ENCODE results near the gene OXNAD1. TPM values are rescaled to one million over a fixed set of nuclear protein-coding genes. Genes with fewer than 3 reads are reported as not detected.

Gene OXNAD1
- total and polyA plus RNA-seq, 2 experiments from 2014 or later = 14.4 to 21.1 TPM

- H4K20me1 ChIP-seq (ENCODE audit: insufficient read depth, poor library complexity, severe bottlenecking) = no peaks in the 10 kb centered on the region
- H3K27me3 ChIP-seq = no peaks in the 10 kb centered on the region
- no peak for DNase-seq (ENCODE audit: low spot score)
- TF ChIP-seq EZH2 (IDR thresholded peaks at IDR 0.05; ENCODE audit: borderline replicate concordance) (no peak), CTCF (IDR thresholded peaks at IDR 0.05; ENCODE audit: poor library complexity) (no peak), EZH2phosphoT487 (IDR thresholded peaks at IDR 0.05; ENCODE audit: low read depth, severe bottlenecking, unreplicated experiment) (no peak)
- H3K4me1 ChIP-seq (ENCODE audit: insufficient read depth) = peaks cover 8% of the 10 kb centered on the region
- H3K79me2 ChIP-seq = no peaks in the 10 kb centered on the region
- no peaks in the 10 kb centered on the region for H3K36me3 ChIP-seq (replicated peaks; ENCODE audit: insufficient read depth, low read depth)
- no peaks in the 10 kb centered on the region for H3K9me2 ChIP-seq (replicated peaks; ENCODE audit: insufficient read depth)
- 86% methylated on average over 4 of the region's 4 CpGs for WGBS (ENCODE audit: low lambda C conversion rate, missing lambda C conversion rate)
- H3K4me3 ChIP-seq = no peak overlapping the region
- H3K27ac ChIP-seq = no peak overlapping the region
- no peak overlapping the region for H2AFZ ChIP-seq
- no peaks in the 10 kb centered on the region for H3K9me3 ChIP-seq (ENCODE audit: low read depth)
- no peak overlapping the region for H3K4me2 ChIP-seq
These were observed 28.9 kb upstream of the OXNAD1 start for GRCh38 chr3:16236030-16236639.

GRCh38 chr3:16236856-16237393 lies 28.1 kb upstream of the OXNAD1 start:
- Histone ChIP-seq H3K4me2 (no peak overlapping the region), H4K20me1 (ENCODE audit: insufficient read depth, poor library complexity, severe bottlenecking) (no peaks in the 10 kb centered on the region), H2AFZ (no peak overlapping the region), H3K4me3 (no peak overlapping the region), H3K27ac (no peak overlapping the region), H3K4me1 (ENCODE audit: insufficient read depth) (peaks cover 8% of the 10 kb centered on the region), H3K36me3 (replicated peaks; ENCODE audit: insufficient read depth, low read depth) (no peaks in the 10 kb centered on the region), H3K27me3 (no peaks in the 10 kb centered on the region), H3K9me3 (ENCODE audit: low read depth) (no peaks in the 10 kb centered on the region), H3K79me2 (no peaks in the 10 kb centered on the region), H3K9me2 (replicated peaks; ENCODE audit: insufficient read depth) (no peaks in the 10 kb centered on the region)
- no peak for DNase-seq (ENCODE audit: low spot score)
- WGBS (ENCODE audit: low lambda C conversion rate, missing lambda C conversion rate) = 69% methylated on average over 3 of the region's 3 CpGs
- no peak for TF ChIP-seq EZH2 (IDR thresholded peaks at IDR 0.05; ENCODE audit: borderline replicate concordance)
- no peak for TF ChIP-seq CTCF (IDR thresholded peaks at IDR 0.05; ENCODE audit: poor library complexity)
- no peak for TF ChIP-seq EZH2phosphoT487 (IDR thresholded peaks at IDR 0.05; ENCODE audit: low read depth, severe bottlenecking, unreplicated experiment)

- TF ChIP-seq CTCF (IDR thresholded peaks at IDR 0.05; ENCODE audit: poor library complexity) (no peak), EZH2 (IDR thresholded peaks at IDR 0.05; ENCODE audit: borderline replicate concordance) (no peak), EZH2phosphoT487 (IDR thresholded peaks at IDR 0.05; ENCODE audit: low read depth, severe bottlenecking, unreplicated experiment) (no peak)
- Histone ChIP-seq H3K4me3 (no peak overlapping the region), H3K4me1 (ENCODE audit: insufficient read depth) (peaks cover 8% of the 10 kb centered on the region), H2AFZ (no peak overlapping the region), H3K27ac (peak overlapping the region; percentile 61), H4K20me1 (ENCODE audit: insufficient read depth, poor library complexity, severe bottlenecking) (no peaks in the 10 kb centered on the region), H3K4me2 (no peak overlapping the region), H3K36me3 (replicated peaks; ENCODE audit: insufficient read depth, low read depth) (no peaks in the 10 kb centered on the region), H3K9me2 (replicated peaks; ENCODE audit: insufficient read depth) (no peaks in the 10 kb centered on the region), H3K9me3 (ENCODE audit: low read depth) (no peaks in the 10 kb centered on the region), H3K27me3 (no peaks in the 10 kb centered on the region), H3K79me2 (no peaks in the 10 kb centered on the region)
- DNase-seq (ENCODE audit: low spot score) = no peak
- WGBS (ENCODE audit: low lambda C conversion rate, missing lambda C conversion rate) = 61% methylated on average over 3 of the region's 3 CpGs
These were observed 25.8 kb upstream of the OXNAD1 start for GRCh38 chr3:16239086-16239770.
